Endothelial cell (in vitro differentiated cells): ENCODE measurements around the gene ZNF430. TPM values are rescaled to one million over a fixed set of nuclear protein-coding genes. Genes with fewer than 3 reads are reported as not detected.
A peak's percentile ranks its signal among the peaks of the same experiment; 100 is the strongest.
"Not testable (repeated sequence)": the region's sequence is repeated elsewhere in the genome, so short reads cannot be mapped to it uniquely, and the experiment has no call there.

Experiments used
- DNase-seq: peaks from one replicate; pipeline ENCODE4 v3.0.0; 2021; ENCODE audit warnings: low spot score
- H3K27ac Mint-ChIP-seq: one replicate; pipeline ENCODE4 v1.8.0; 2021; ENCODE audit warnings: mixed read lengths, inconsistent platforms; ENCODE audit not compliant: unreplicated experiment
- H3K27me3 Mint-ChIP-seq: one replicate; pipeline ENCODE4 v1.8.0; 2021; ENCODE audit warnings: mild to moderate bottlenecking, moderate library complexity, mixed read lengths, inconsistent platforms; ENCODE audit not compliant: unreplicated experiment
- H3K36me3 Mint-ChIP-seq: one replicate; pipeline ENCODE4 v1.8.0; 2021; ENCODE audit warnings: mild to moderate bottlenecking, low read depth, mixed read lengths, inconsistent platforms; ENCODE audit not compliant: unreplicated experiment
- H3K4me1 Mint-ChIP-seq: one replicate; pipeline ENCODE4 v1.8.0; 2021; ENCODE audit warnings: mild to moderate bottlenecking, mixed read lengths, inconsistent platforms; ENCODE audit not compliant: unreplicated experiment
- H3K4me3 Mint-ChIP-seq: one replicate; pipeline ENCODE4 v1.8.0; 2021; ENCODE audit warnings: mild to moderate bottlenecking, mixed read lengths, inconsistent platforms; ENCODE audit not compliant: unreplicated experiment
- H3K9me3 Mint-ChIP-seq: one replicate; pipeline ENCODE4 v1.8.0; 2021; ENCODE audit warnings: mixed read lengths, inconsistent platforms; ENCODE audit not compliant: unreplicated experiment
- CTCF ChIP-seq: fragments of 200-600 bp; sonication (generic); IDR thresholded peaks from one replicate; pipeline ENCODE4 v1.5.0; 2021; ENCODE audit warnings: antibody characterized with exemption; ENCODE audit not compliant: unreplicated experiment
- long read RNA-seq: library from polyadenylated mRNA; unstranded; transcript quantifications from one replicate; pipeline ENCODE4 v2.0.0, GENCODE V29; 2020; ENCODE audit not compliant: unreplicated experiment
- total RNA-seq: library from RNA; stranded (reverse); fragmentation: NEBNext Ultra II Directional; extraction: Animal tissue kit (Norgen Biotek cat#: 25700); gene quantifications from one replicate; pipeline ENCODE4 v1.2.1, GENCODE V29; 2021; ENCODE audit not compliant: unreplicated experiment

Gene ZNF430
- total RNA-seq, result 11.5 TPM
- long read RNA-seq, transcript ZNF430-201 (5 exons, 3,923 nt), result major isoform, 6 of 10 reads
- long read RNA-seq, partial matches to known transcripts, result 1 of 10 reads
- long read RNA-seq, other reads (novel, unspliced or antisense), result 3 of 10 reads

GRCh38 chr19:21020298-21021227 lies at the start of gene ZNF430:
Gene ZNF430 (plus strand): TSS chr19:21020657. CDS start chr19:21020801, 144 bp downstream.
- H3K27me3 Mint-ChIP-seq, result peaks cover 4% of the 10 kb centered on the region
- no peaks in the 10 kb centered on the region for H3K9me3 Mint-ChIP-seq
- TF ChIP-seq CTCF, result no peak
- DNase-seq, result peak; percentile 87
- peak within 1 kb of the TSS; percentile 100 for H3K4me3 Mint-ChIP-seq
- peaks cover 13% of the 10 kb centered on the region for H3K36me3 Mint-ChIP-seq
- peak within 1 kb of the TSS; percentile 99 for H3K27ac Mint-ChIP-seq
- peaks cover 16% of the 10 kb centered on the region for H3K4me1 Mint-ChIP-seq

- DNase-seq, H3K4me1 Mint-ChIP-seq, H3K36me3 Mint-ChIP-seq, H3K27ac Mint-ChIP-seq, H3K4me3 Mint-ChIP-seq, H3K27me3 Mint-ChIP-seq, H3K9me3 Mint-ChIP-seq: not testable (repeated sequence)
These were observed 27.7 kb upstream of the ZNF430 start for GRCh38 chr19:20992788-20993187.

- Mint-ChIP-seq H3K4me3 (peak overlapping the region; percentile 94), H3K27me3 (no peaks in the 10 kb centered on the region), H3K9me3 (no peaks in the 10 kb centered on the region), H3K4me1 (no peaks in the 10 kb centered on the region), H3K36me3 (no peaks in the 10 kb centered on the region), H3K27ac (peak overlapping the region; percentile 42)
- DNase-seq, result peak; percentile 81
- no peak for TF ChIP-seq CTCF
These were observed 20.6 kb upstream of the ZNF430 start for GRCh38 chr19:20999731-21000352.

- peaks cover 16% of the 10 kb centered on the region for H3K36me3 Mint-ChIP-seq
- peak overlapping the region; percentile 100 for H3K4me3 Mint-ChIP-seq
- H3K4me1 Mint-ChIP-seq, result peaks cover 16% of the 10 kb centered on the region
- peak overlapping the region; percentile 99 for H3K27ac Mint-ChIP-seq
- not testable (repeated sequence) for H3K9me3 Mint-ChIP-seq, H3K27me3 Mint-ChIP-seq, DNase-seq
These were observed 781 bp downstream of the ZNF430 start for GRCh38 chr19:21021238-21021637.

- Mint-ChIP-seq H3K36me3 (peaks cover 25% of the 10 kb centered on the region), H3K4me3 (no peak overlapping the region), H3K27ac (peak overlapping the region; percentile 27), H3K9me3 (no peaks in the 10 kb centered on the region), H3K27me3 (peaks cover 4% of the 10 kb centered on the region), H3K4me1 (peaks cover 22% of the 10 kb centered on the region)
- TF ChIP-seq CTCF, result no peak
- DNase-seq, result no peak
These were observed 2.5 kb downstream of the ZNF430 start for GRCh38 chr19:21022996-21023395.
